Endothelial cell of umbilical vein (primary cell): ENCODE measurements around the gene CIC. TPM values are rescaled to one million over a fixed set of nuclear protein-coding genes. Genes with fewer than 3 reads are reported as not detected.

Experiments used
- BruUV-seq: library from RNA; stranded (reverse); fragments of 400-500 nt; replicated peaks from 2 replicates; lab custom pipeline; 2021; lab: Mats Ljungman, UMichigan
- CTCF ChIA-PET: fragments of 300-600, 350-600 bp; sonication (Branson Sonifier 250); formaldehyde crosslinking; loops from one replicate; lab custom pipeline; 2021; ENCODE audit warnings: antibody characterized with exemption, inconsistent platforms; lab: Charles Lee
- POLR2A ChIA-PET: fragments of 300-600, 350-600 bp; sonication (Branson Sonifier 250); formaldehyde crosslinking; loops from one replicate; lab custom pipeline; 2021; ENCODE audit warnings: antibody characterized with exemption, inconsistent platforms; lab: Charles Lee
- DNase-seq: peaks from one replicate; pipeline ENCODE4 v3.0.0-alpha.2; 2011; ENCODE audit warnings: low read depth, low spot score
- FAIRE-seq: peaks from 2 replicates; lab custom pipeline; 2011; peaks lifted over from hg19 to GRCh38; lab: Jason Lieb, UNC
- H2AFZ ChIP-seq: 2 replicates; pipeline ENCODE4 v1.6.0; 2012; ENCODE audit warnings: low read depth, low read length, control low read depth, inconsistent platforms
- H3K27ac ChIP-seq: 2 replicates; pipeline ENCODE4 v1.5.1; 2011; ENCODE audit warnings: low read depth, mild to moderate bottlenecking, control low read depth, low read length, moderate library complexity; ENCODE audit not compliant: insufficient read depth
- H3K27me3 ChIP-seq, 2 experiments: 2 replicates each; pipeline versions ENCODE4 v1.6.0 to v1.6.1; 2011; ENCODE audit warnings: low read length in 2 of 2, mixed read lengths in 1 of 2; ENCODE audit not compliant: control insufficient read depth in 2 of 2, insufficient read depth in 2 of 2
- H3K36me3 ChIP-seq, 2 experiments: 2 replicates in 1 of 2; 3 replicates in 1 of 2; pipeline ENCODE4 v1.5.1; 2011; ENCODE audit warnings: low read length in 2 of 2, mild to moderate bottlenecking in 1 of 2, moderate library complexity in 1 of 2; ENCODE audit not compliant: control insufficient read depth in 2 of 2, insufficient read depth in 2 of 2; ENCODE audit errors: extremely low read depth in 1 of 2
- H3K4me1 ChIP-seq: 3 replicates; pipeline ENCODE4 v1.5.1; 2011; ENCODE audit warnings: mild to moderate bottlenecking, low read length; ENCODE audit not compliant: control insufficient read depth, insufficient read depth; ENCODE audit errors: extremely low read depth
- H3K4me2 ChIP-seq: 2 replicates; pipeline ENCODE4 v1.6.1; 2011; ENCODE audit warnings: low read length, control low read depth, mixed read lengths; ENCODE audit not compliant: insufficient read depth
- H3K4me3 ChIP-seq, 3 experiments: fragments of 200-600 bp in 1 of 3; sonication (generic), shearing (Covaris generic) in 1 of 3; replicated peaks in 1 of 3; 2 replicates each; pipeline ENCODE4 v1.5.1; 2011 to 2016; ENCODE audit warnings: control low read depth in 3 of 3, low read length in 3 of 3, mild to moderate bottlenecking in 2 of 3, inconsistent platforms in 1 of 3, low read depth in 1 of 3, moderate library complexity in 1 of 3; ENCODE audit not compliant: insufficient read depth in 1 of 3
- H3K79me2 ChIP-seq: 2 replicates; pipeline ENCODE4 v1.6.0; 2012; ENCODE audit warnings: low read length, inconsistent platforms; ENCODE audit not compliant: control insufficient read depth, insufficient read depth
- H3K9ac ChIP-seq: replicated peaks from 2 replicates; pipeline ENCODE3; 2011; ENCODE audit warnings: low read length, control low read depth; ENCODE audit not compliant: insufficient read depth; ENCODE audit errors: extremely low read depth
- H3K9me1 ChIP-seq: replicated peaks from 3 replicates; pipeline ENCODE4 v1.6.0; 2011; ENCODE audit warnings: mild to moderate bottlenecking, low read length; ENCODE audit not compliant: control insufficient read depth, insufficient read depth; ENCODE audit errors: extremely low read depth
- H3K9me3 ChIP-seq: replicated peaks from 2 replicates; pipeline ENCODE4 v1.5.1; 2012; ENCODE audit warnings: low read length, inconsistent platforms; ENCODE audit not compliant: control insufficient read depth, insufficient read depth
- H4K20me1 ChIP-seq: replicated peaks from 2 replicates; pipeline ENCODE3; 2011; ENCODE audit warnings: mild to moderate bottlenecking, low read length; ENCODE audit not compliant: control insufficient read depth, insufficient read depth; ENCODE audit errors: extremely low read depth
- CTCF ChIP-seq, 2 donors: IDR thresholded peaks; 1 replicate in 1 of 2; 2 replicates in 1 of 2; pipeline ENCODE4 v1.5.1; 2011; ENCODE audit warnings: low read length in 2 of 2, mild to moderate bottlenecking in 2 of 2, moderate library complexity in 2 of 2, control low read depth in 1 of 2, inconsistent platforms in 1 of 2, low read depth in 1 of 2; ENCODE audit not compliant: insufficient read depth in 1 of 2; ENCODE audit errors: extremely low read depth in 1 of 2
- EZH2 ChIP-seq: IDR thresholded peaks from 2 replicates; pipeline ENCODE4 v1.6.1; 2012; ENCODE audit warnings: borderline replicate concordance, low read depth, mild to moderate bottlenecking, moderate library complexity, low read length, inconsistent platforms; ENCODE audit not compliant: severe bottlenecking
- FOS ChIP-seq: IDR thresholded peaks from 2 replicates; pipeline ENCODE4 v1.6.1; 2011; ENCODE audit warnings: mild to moderate bottlenecking, low read length, moderate library complexity, borderline replicate concordance; ENCODE audit not compliant: insufficient read depth
- GATA2 ChIP-seq: IDR thresholded peaks from 2 replicates; pipeline ENCODE4 v1.7.0; 2011; ENCODE audit warnings: low read depth, mild to moderate bottlenecking, moderate library complexity, mixed read lengths, low read length; ENCODE audit not compliant: insufficient read length, insufficient read depth
- JUN ChIP-seq: IDR thresholded peaks from 2 replicates; pipeline ENCODE4 v1.6.1; 2011; ENCODE audit warnings: borderline replicate concordance, low read depth; ENCODE audit not compliant: insufficient read length, insufficient read depth
- MAX ChIP-seq: IDR thresholded peaks from 2 replicates; pipeline ENCODE4 v1.6.1; 2011; ENCODE audit not compliant: insufficient read depth, insufficient read length
- MYC ChIP-seq: IDR thresholded peaks from one replicate; pipeline ENCODE4 v1.6.1; 2011; ENCODE audit warnings: mild to moderate bottlenecking, low read depth, low read length
- POLR2A ChIP-seq: IDR thresholded peaks from 2 replicates; pipeline ENCODE4 v1.6.1; 2012; ENCODE audit warnings: low read depth, mild to moderate bottlenecking, control low read depth, low read length
- POLR2AphosphoS5 ChIP-seq: IDR thresholded peaks from 2 replicates; pipeline ENCODE4 v1.6.1; 2012; ENCODE audit warnings: low read depth, mild to moderate bottlenecking, control low read depth, low read length, moderate library complexity; ENCODE audit not compliant: insufficient read depth
- dilution Hi-C: fragments of 300-500 bp; cut with MboI; formaldehyde crosslinking; loops from one replicate; pipeline ENCODE4 v1.15.0; 2019; ENCODE audit warnings: low sequenced_read_pairs; ENCODE audit not compliant: extremely low pct_ligation_motif_present
- intact Hi-C: fragments of 100-400 bp; cut with micrococcal nuclease; formaldehyde crosslinking; loops from one replicate; pipeline ENCODE4 v1.10.0; 2022
- polyA plus RNA-seq, 4 experiments: library from polyadenylated mRNA; depleted of rRNA in 3 of 4; stranded (reverse) in 3 of 4; unstranded in 1 of 4; fragments of >200 nt; gene quantifications; 2 replicates each; pipeline versions ENCODE4 v1.2.1 to v1.2.3, GENCODE V29; 2011 to 2012; ENCODE audit warnings: missing spikeins in 1 of 4
- total RNA-seq: library from RNA; stranded (reverse); gene quantifications from 2 replicates; pipeline ENCODE4 v1.2.3, GENCODE V29; 2021

CIC gene
- total and polyA plus RNA-seq, 2 donors (not counting 3 experiments of a cell fraction or from before 2014, with no cell fraction given): 18.4 to 86.0 TPM

- Histone ChIP-seq H3K4me1 (no peaks in the 10 kb centered on the region), H3K27ac (no peak overlapping the region), H3K79me2 (peaks cover 14% of the 10 kb centered on the region), H4K20me1 (no peaks in the 10 kb centered on the region), H3K9me3 (no peaks in the 10 kb centered on the region), H3K9me1 (no peaks in the 10 kb centered on the region), H3K9ac (no peak overlapping the region), H3K4me2 (no peak overlapping the region), H3K4me3 (no peak overlapping the region), H2AFZ (no peak overlapping the region), H3K36me3 (peaks cover 9 to 51% of the 10 kb centered on the region in 2 experiments), H3K27me3 (no peaks in the 10 kb centered on the region)
- dilution Hi-C loops (no loop called here), intact Hi-C loops (no loop called here)
- ChIA-PET CTCF (interaction anchor here (1.2 kb wide), 1 partner anchor 127 kb away, joined by 4 read pairs; no protein-coding TSS in a partner anchor), POLR2A (no interaction called here)
- FAIRE-seq: no peak
- TF ChIP-seq POLR2AphosphoS5: no peak
- TF ChIP-seq FOS: no peak
- no peak for TF ChIP-seq MAX
- TF ChIP-seq JUN: no peak
- no peak for TF ChIP-seq MYC
- TF ChIP-seq POLR2A: no peak
- no peak for TF ChIP-seq CTCF (IDR thresholded peaks at IDR 0.05; ENCODE audit: extremely low read depth in 1 of 2, insufficient read depth in 1 of 2, low read depth in 1 of 2, low read length in 2 of 2)
- no peak for TF ChIP-seq GATA2
- TF ChIP-seq EZH2: no peak
- BruUV-seq: no TSS peak
- DNase-seq: no peak
These were observed 33.9 kb upstream of the CIC start for GRCh38 chr19:42235181-42235580.
